ENCODE results near the gene ENTREP3. TPM values are rescaled to one million over a fixed set of nuclear protein-coding genes. Genes with fewer than 3 reads are reported as not detected.

ENTREP3 gene
- total and polyA plus RNA-seq, 11 donors: 5.1 to 24.4 (median 12.8) TPM

DNA sequence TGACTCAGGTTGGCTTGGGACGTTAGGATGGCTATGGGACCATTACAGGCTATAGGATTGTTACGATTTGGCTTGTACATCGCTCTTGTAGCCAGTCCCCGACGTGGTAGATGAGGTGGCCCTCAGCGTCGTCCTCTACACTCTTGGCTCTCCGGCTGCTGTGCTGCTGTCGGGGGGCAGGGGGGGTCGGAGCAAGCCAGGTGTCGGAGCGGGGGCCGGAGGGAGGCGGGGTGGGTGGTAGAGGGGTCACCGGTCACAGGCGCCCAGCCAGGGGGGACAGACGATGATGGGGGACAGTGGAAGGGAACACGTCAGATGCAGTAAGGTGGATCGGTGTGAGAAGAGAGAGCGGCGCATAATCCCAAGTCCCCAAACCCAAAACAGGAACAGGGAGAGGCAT lies 13.3 kb upstream of the ENTREP3 start:
- Histone ChIP-seq H3K4me3 (no peak overlapping the region), H3K27ac (no peak overlapping the region), H3K27me3 (no peaks in the 10 kb centered on the region), H3K4me1 (peaks cover 0 to 40% (median 19%) of the 10 kb centered on the region in 12 donors), H3K36me3 (peaks cover 5 to 81% (median 78%) of the 10 kb centered on the region in 9 donors), H3K9me3 (no peaks in the 10 kb centered on the region)
- intact Hi-C loops (cut with DNase I): no loop called here
- DNase-seq (no peak), ATAC-seq (no peak)
- WGBS, 4 donors: 87 to 92% (median 90%) methylated on average over 21 of the region's 21 CpGs
- no peak for TF ChIP-seq CTCF (IDR thresholded peaks at IDR 0.05)
- no peak for TF ChIP-seq POLR2A (IDR thresholded peaks at IDR 0.05)

DNA sequence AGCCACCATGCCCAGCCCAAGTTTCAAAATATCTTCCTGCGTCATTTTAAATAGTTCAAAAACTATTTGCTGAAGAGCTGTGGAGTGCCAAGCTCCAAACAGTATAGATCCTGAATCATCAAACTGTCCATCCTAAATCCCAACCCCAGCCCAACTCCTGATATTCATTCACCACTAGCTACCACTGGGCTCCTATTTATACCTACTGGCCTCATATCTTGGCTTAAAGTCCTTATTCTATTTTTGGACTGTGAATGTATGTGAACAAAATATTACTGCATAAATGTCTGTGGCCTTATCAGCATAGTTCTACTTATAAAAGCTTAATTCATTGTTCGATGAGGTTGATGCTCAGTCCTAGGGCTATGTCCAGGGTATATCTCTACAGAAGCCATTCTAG lies 12.1 kb upstream of the ENTREP3 start:
- TF ChIP-seq CTCF (IDR thresholded peaks at IDR 0.05): no peak
- Histone ChIP-seq H3K36me3 (peaks cover 5 to 90% (median 87%) of the 10 kb centered on the region in 9 donors), H3K4me3 (no peak overlapping the region), H3K27me3 (no peaks in the 10 kb centered on the region), H3K27ac (peak overlapping the region in 9 of 12 donors; percentile 3 to 62 (median 45)), H3K9me3 (no peaks in the 10 kb centered on the region), H3K4me1 (peaks cover 0 to 45% (median 21%) of the 10 kb centered on the region in 12 donors)
- intact Hi-C loops (cut with DNase I): no loop called here
- ATAC-seq: peak; percentile 24 to 59 (median 31)
- no peak for DNase-seq
- WGBS, 4 donors: 61 to 83% (median 68%) methylated on average over 2 of the region's 2 CpGs

DNA sequence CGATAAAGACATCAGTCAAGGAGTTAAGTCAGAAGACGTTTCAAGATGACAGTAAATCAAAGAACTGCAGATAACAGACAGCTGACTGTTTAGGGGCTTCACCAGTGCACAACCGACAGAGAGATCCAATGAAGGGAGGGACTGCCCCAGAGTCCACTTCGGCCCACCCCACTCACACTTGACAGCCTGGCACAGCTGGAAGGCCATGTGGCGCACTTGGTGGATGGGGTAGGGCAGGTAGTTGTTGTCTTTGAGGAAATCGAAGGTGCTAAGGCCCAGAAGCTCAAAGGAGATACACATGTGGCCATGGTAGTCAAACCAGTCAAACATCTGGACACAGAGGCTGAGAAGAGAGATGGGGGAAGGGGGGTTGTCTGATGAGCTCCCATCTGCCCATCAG lies 11.3 kb upstream of the ENTREP3 start:
- intact Hi-C loops (cut with DNase I): no loop called here
- Histone ChIP-seq H3K9me3 (no peaks in the 10 kb centered on the region), H3K4me3 (no peak overlapping the region), H3K27ac (peak overlapping the region in 4 of 12 donors; percentile 15 to 57 (median 46)), H3K27me3 (no peaks in the 10 kb centered on the region), H3K4me1 (peaks cover under 1 to 40% (median 15%) of the 10 kb centered on the region in 12 donors), H3K36me3 (peaks cover 5 to 88% (median 86%) of the 10 kb centered on the region in 9 donors)
- no peak for TF ChIP-seq CTCF (IDR thresholded peaks at IDR 0.05)
- TF ChIP-seq POLR2A (IDR thresholded peaks at IDR 0.05): no peak
- DNase-seq (no peak), ATAC-seq (no peak)
- WGBS, 4 donors: 81 to 83% (median 82%) methylated on average over 6 of the region's 6 CpGs

GRCh38 chr1:155263067-155263466 lies 7.8 kb upstream of the ENTREP3 start:
- WGBS, 4 donors: 77 to 90% (median 86%) methylated on average over 11 of the region's 11 CpGs
- intact Hi-C loops (cut with DNase I): loop anchor here in 1 of 10 donors (5.0 kb wide), 1 partner anchor 44 kb away; the partner anchor contains the start of gene FDPS
- no peak for ATAC-seq
- Histone ChIP-seq H3K27ac (peak overlapping the region in 5 of 12 donors; percentile 84 to 91 (median 87)), H3K4me1 (peaks cover 6 to 41% (median 24%) of the 10 kb centered on the region in 12 donors), H3K27me3 (no peaks in the 10 kb centered on the region), H3K4me3 (no peak overlapping the region), H3K36me3 (peaks cover 0 to 76% (median 70%) of the 10 kb centered on the region in 9 donors), H3K9me3 (no peaks in the 10 kb centered on the region)
- DNase-seq: no peak
- TF ChIP-seq CTCF (IDR thresholded peaks at IDR 0.05): no peak
- TF ChIP-seq POLR2A (IDR thresholded peaks at IDR 0.05): no peak

Data from heart left ventricle (tissue), 16 donors.